Measurements from ENCODE around the gene DSTN. TPM values are rescaled to one million over a fixed set of nuclear protein-coding genes. Genes with fewer than 3 reads are reported as not detected.

DSTN gene
- total and polyA plus RNA-seq, 2 donors (not counting 1 experiment from before 2014, with no cell fraction given): 6.6 to 13.4 TPM

DNA sequence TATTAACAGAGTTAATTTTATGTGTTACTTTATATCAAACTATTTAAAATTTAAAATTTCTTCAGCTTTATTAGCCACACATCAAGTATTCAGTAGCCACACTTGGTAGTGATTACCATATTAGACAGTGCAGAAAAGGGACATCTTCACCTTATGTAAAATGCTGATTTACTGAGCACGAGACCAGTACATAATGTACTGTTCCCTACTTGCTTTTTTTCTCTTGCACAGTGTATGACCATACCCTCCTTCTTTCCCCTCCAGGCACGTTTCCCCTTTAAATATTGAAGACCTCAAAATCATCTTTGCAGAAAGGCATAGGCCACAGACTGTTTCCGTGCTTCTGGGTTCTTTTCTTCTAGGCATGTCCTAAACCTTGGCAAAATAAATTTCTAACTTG, 17.9 kb downstream of the DSTN start:
- Histone ChIP-seq H3K27me3 (replicated peaks in 1 of 4; ENCODE audit: control extremely low read depth in 1 of 4, control insufficient read depth in 3 of 4, insufficient read depth in 4 of 4, low read length in 3 of 4) (no peaks in the 10 kb centered on the region), H3K9me3 (ENCODE audit: control extremely low read depth in 1 of 3, control insufficient read depth in 2 of 3, insufficient read depth in 1 of 3, low read length in 2 of 3) (no peaks in the 10 kb centered on the region), H3K4me3 (ENCODE audit: control extremely low read depth in 1 of 5, extremely low read depth in 1 of 5, insufficient read depth in 1 of 5, low read depth in 2 of 5, low read length in 4 of 5) (no peak overlapping the region), H4K20me1 (ENCODE audit: control insufficient read depth, insufficient read depth, low read length, poor library complexity, severe bottlenecking) (no peaks in the 10 kb centered on the region), H3K79me2 (ENCODE audit: control insufficient read depth, insufficient read depth, low read length) (no peaks in the 10 kb centered on the region), H3K9ac (ENCODE audit: low read length) (no peak overlapping the region), H3K4me1 (ENCODE audit: control insufficient read depth in 2 of 2, insufficient read depth in 2 of 2, low read length in 2 of 2) (no peaks in the 10 kb centered on the region), H2AFZ (ENCODE audit: insufficient read depth, low read depth, low read length, poor library complexity, severe bottlenecking) (no peak overlapping the region), H3K4me2 (replicated peaks; ENCODE audit: low read depth, low read length, poor library complexity, severe bottlenecking) (no peak overlapping the region), H3K36me3 (replicated peaks in 1 of 2; ENCODE audit: control extremely low read depth in 1 of 2, control insufficient read depth in 1 of 2, extremely low read depth in 1 of 2, insufficient read depth in 2 of 2, low read length in 1 of 2) (peaks cover 0 to under 1% of the 10 kb centered on the region in 2 experiments), H3K27ac (ENCODE audit: low read length in 2 of 2) (no peak overlapping the region)
- intact Hi-C loops (cut with micrococcal nuclease): no loop called here
- H3K4me3 Mint-ChIP-seq: no peak overlapping the region
- no peaks in the 10 kb centered on the region for H3K27me3 Mint-ChIP-seq
- DNase-seq: no peak
- ChIA-PET CTCF (no interaction called here), POLR2A (no interaction called here)
- WGBS (ENCODE audit: insufficient coverage): 70% methylated on average over 3 of the region's 3 CpGs
- TF ChIP-seq EZH2 (IDR thresholded peaks at IDR 0.05; ENCODE audit: borderline replicate concordance, insufficient read depth, low read depth, low read length, poor library complexity, severe bottlenecking) (no peak), CTCF (IDR thresholded peaks at IDR 0.05) (no peak)
- ATAC-seq (ENCODE audit: low read depth): no peak
- H3K9me3 Mint-ChIP-seq (ENCODE audit: insufficient read depth): no peaks in the 10 kb centered on the region
- peaks cover 12% of the 10 kb centered on the region for H3K4me1 Mint-ChIP-seq
- no peak overlapping the region for H3K27ac Mint-ChIP-seq

GRCh38 chr20:17589161-17589834, 19.4 kb downstream of the DSTN start:
- H3K36me3 ChIP-seq (replicated peaks in 1 of 2; ENCODE audit: control extremely low read depth in 1 of 2, control insufficient read depth in 1 of 2, extremely low read depth in 1 of 2, insufficient read depth in 2 of 2, low read length in 1 of 2): peaks cover 0 to 1% of the 10 kb centered on the region in 2 experiments
- intact Hi-C loops (cut with micrococcal nuclease): no loop called here
- H3K4me3 Mint-ChIP-seq: no peak overlapping the region
- DNase-seq (no peak), ATAC-seq (ENCODE audit: low read depth) (no peak)
- H3K27me3 ChIP-seq (replicated peaks in 1 of 4; ENCODE audit: control extremely low read depth in 1 of 4, control insufficient read depth in 3 of 4, insufficient read depth in 4 of 4, low read length in 3 of 4): no peaks in the 10 kb centered on the region
- no peaks in the 10 kb centered on the region for H4K20me1 ChIP-seq (ENCODE audit: control insufficient read depth, insufficient read depth, low read length, poor library complexity, severe bottlenecking)
- ChIA-PET POLR2A (no interaction called here), CTCF (interaction anchor here (1.7 kb wide), 1 partner anchor 18 kb away, joined by 4 read pairs; no protein-coding TSS in a partner anchor)
- H3K9me3 Mint-ChIP-seq (ENCODE audit: insufficient read depth): no peaks in the 10 kb centered on the region
- no peak overlapping the region for H3K9ac ChIP-seq (ENCODE audit: low read length)
- H3K4me1 ChIP-seq (ENCODE audit: control insufficient read depth in 2 of 2, insufficient read depth in 2 of 2, low read length in 2 of 2): no peaks in the 10 kb centered on the region
- no peaks in the 10 kb centered on the region for H3K9me3 ChIP-seq (ENCODE audit: control extremely low read depth in 1 of 3, control insufficient read depth in 2 of 3, insufficient read depth in 1 of 3, low read length in 2 of 3)
- peaks cover 14% of the 10 kb centered on the region for H3K4me1 Mint-ChIP-seq
- H2AFZ ChIP-seq (ENCODE audit: insufficient read depth, low read depth, low read length, poor library complexity, severe bottlenecking): no peak overlapping the region
- no peak overlapping the region for H3K4me3 ChIP-seq (ENCODE audit: control extremely low read depth in 1 of 5, extremely low read depth in 1 of 5, insufficient read depth in 1 of 5, low read depth in 2 of 5, low read length in 4 of 5)
- no peaks in the 10 kb centered on the region for H3K27me3 Mint-ChIP-seq
- 93% methylated on average over 6 of the region's 8 CpGs for WGBS (ENCODE audit: insufficient coverage)
- H3K27ac ChIP-seq (ENCODE audit: low read length in 2 of 2): no peak overlapping the region
- no peaks in the 10 kb centered on the region for H3K79me2 ChIP-seq (ENCODE audit: control insufficient read depth, insufficient read depth, low read length)
- TF ChIP-seq CTCF (IDR thresholded peaks at IDR 0.05) (no peak), EZH2 (IDR thresholded peaks at IDR 0.05; ENCODE audit: borderline replicate concordance, insufficient read depth, low read depth, low read length, poor library complexity, severe bottlenecking) (no peak)
- H3K4me2 ChIP-seq (replicated peaks; ENCODE audit: low read depth, low read length, poor library complexity, severe bottlenecking): no peak overlapping the region
- no peak overlapping the region for H3K27ac Mint-ChIP-seq

All from B cell (primary cell).